SJCRH30 (cell line): ENCODE measurements around the gene SLC6A9. TPM values are rescaled to one million over a fixed set of nuclear protein-coding genes. Genes with fewer than 3 reads are reported as not detected.
A peak's percentile ranks its signal among the peaks of the same experiment; 100 is the strongest.

Experiments used
- DNase-seq, 2 experiments: peaks; one replicate each; pipeline ENCODE4 v3.0.0-alpha.2; 2015 to 2020
- H3K27ac ChIP-seq: fragments of 250-450 bp; sonication (Bioruptor Pico); 2 replicates; pipeline ENCODE4 v1.5.1; 2020; ENCODE audit warnings: mild to moderate bottlenecking, moderate library complexity
- H3K27me3 ChIP-seq: fragments of 250-450 bp; sonication (Bioruptor Pico); 2 replicates; pipeline ENCODE4 v1.5.1; 2020; ENCODE audit warnings: mild to moderate bottlenecking, moderate library complexity
- H3K36me3 ChIP-seq: fragments of 250-450 bp; sonication (Bioruptor Pico); 2 replicates; pipeline ENCODE4 v1.5.1; 2020; ENCODE audit warnings: mild to moderate bottlenecking, moderate library complexity
- H3K4me1 ChIP-seq: fragments of 250-450 bp; sonication (Bioruptor Pico); 2 replicates; pipeline ENCODE4 v1.5.1; 2020; ENCODE audit warnings: mild to moderate bottlenecking, moderate library complexity
- H3K4me3 ChIP-seq: fragments of 250-450 bp; sonication (Bioruptor Pico); 2 replicates; pipeline ENCODE4 v1.5.1; 2020; ENCODE audit warnings: mild to moderate bottlenecking, moderate library complexity
- H3K9me3 ChIP-seq: fragments of 250-450 bp; sonication (Bioruptor Pico); replicated peaks from 2 replicates; pipeline ENCODE4 v1.5.1; 2020; ENCODE audit warnings: mild to moderate bottlenecking, moderate library complexity
- total RNA-seq: library from RNA; depleted of rRNA; stranded (reverse); fragments of >200 nt; shearing (Covaris generic); gene quantifications from 2 replicates; pipeline ENCODE4 v1.2.3, GENCODE V29; 2014

The SLC6A9 gene
- total RNA-seq, 1 experiment from 2014 or later: 0.51 TPM

- no peak for DNase-seq
- Histone ChIP-seq H3K27me3 (no peaks in the 10 kb centered on the region), H3K36me3 (no peaks in the 10 kb centered on the region), H3K4me1 (no peaks in the 10 kb centered on the region), H3K9me3 (no peaks in the 10 kb centered on the region), H3K4me3 (no peak overlapping the region), H3K27ac (no peak overlapping the region)
Measured at GRCh38 chr1:44012404-44012803, 18.9 kb downstream of the SLC6A9 start.

GRCh38 chr1:44010935-44011471 lies 20.3 kb downstream of the SLC6A9 start:
- H3K9me3 ChIP-seq: no peaks in the 10 kb centered on the region
- no peak overlapping the region for H3K27ac ChIP-seq
- H3K4me3 ChIP-seq: no peak overlapping the region
- H3K27me3 ChIP-seq: no peaks in the 10 kb centered on the region
- no peaks in the 10 kb centered on the region for H3K4me1 ChIP-seq
- no peak for DNase-seq
- no peaks in the 10 kb centered on the region for H3K36me3 ChIP-seq

- no peaks in the 10 kb centered on the region for H3K36me3 ChIP-seq
- H3K4me1 ChIP-seq: no peaks in the 10 kb centered on the region
- no peak overlapping the region for H3K27ac ChIP-seq
- H3K4me3 ChIP-seq: no peak overlapping the region
- no peak for DNase-seq
- H3K9me3 ChIP-seq: no peaks in the 10 kb centered on the region
- no peaks in the 10 kb centered on the region for H3K27me3 ChIP-seq
Measured at GRCh38 chr1:44008259-44008658, 23.0 kb downstream of the SLC6A9 start.

- no peak overlapping the region for H3K4me3 ChIP-seq
- no peaks in the 10 kb centered on the region for H3K36me3 ChIP-seq
- no peaks in the 10 kb centered on the region for H3K27me3 ChIP-seq
- peaks cover under 1% of the 10 kb centered on the region for H3K4me1 ChIP-seq
- H3K9me3 ChIP-seq: no peaks in the 10 kb centered on the region
- DNase-seq: no peak
- H3K27ac ChIP-seq: no peak overlapping the region
Measured at GRCh38 chr1:44002606-44003157, 28.6 kb downstream of the SLC6A9 start.

GRCh38 chr1:44002165-44002564 lies 29.1 kb downstream of the SLC6A9 start:
- H3K27ac ChIP-seq: no peak overlapping the region
- H3K4me1 ChIP-seq: peaks cover 6% of the 10 kb centered on the region
- DNase-seq: no peak
- no peaks in the 10 kb centered on the region for H3K9me3 ChIP-seq
- no peaks in the 10 kb centered on the region for H3K27me3 ChIP-seq
- no peak overlapping the region for H3K4me3 ChIP-seq
- H3K36me3 ChIP-seq: no peaks in the 10 kb centered on the region

GRCh38 chr1:44000122-44000665 lies 31.1 kb downstream of the SLC6A9 start:
- no peak overlapping the region for H3K27ac ChIP-seq
- DNase-seq: no peak
- H3K27me3 ChIP-seq: no peaks in the 10 kb centered on the region
- peaks cover 9% of the 10 kb centered on the region for H3K4me1 ChIP-seq
- H3K9me3 ChIP-seq: no peaks in the 10 kb centered on the region
- no peak overlapping the region for H3K4me3 ChIP-seq
- no peaks in the 10 kb centered on the region for H3K36me3 ChIP-seq

GRCh38 chr1:43999455-43999854 lies 31.8 kb downstream of the SLC6A9 start:
- no peak overlapping the region for H3K27ac ChIP-seq
- no peak for DNase-seq
- peaks cover 9% of the 10 kb centered on the region for H3K4me1 ChIP-seq
- no peak overlapping the region for H3K4me3 ChIP-seq
- H3K36me3 ChIP-seq: no peaks in the 10 kb centered on the region
- no peaks in the 10 kb centered on the region for H3K27me3 ChIP-seq
- H3K9me3 ChIP-seq: no peaks in the 10 kb centered on the region

- DNase-seq: no peak
- Histone ChIP-seq H3K27ac (no peak overlapping the region), H3K27me3 (no peaks in the 10 kb centered on the region), H3K9me3 (no peaks in the 10 kb centered on the region), H3K36me3 (no peaks in the 10 kb centered on the region), H3K4me3 (no peak overlapping the region), H3K4me1 (peaks cover 9% of the 10 kb centered on the region)
Measured at GRCh38 chr1:43998000-43998378, 33.3 kb downstream of the SLC6A9 start.

GRCh38 chr1:43997295-43997999 lies 33.8 kb downstream of the SLC6A9 start:
- H3K36me3 ChIP-seq: no peaks in the 10 kb centered on the region
- no peak overlapping the region for H3K27ac ChIP-seq
- no peaks in the 10 kb centered on the region for H3K9me3 ChIP-seq
- peak overlapping the region; percentile 5; the same call in 1 of the 2 replicates for H3K4me3 ChIP-seq
- DNase-seq: peak; percentile 37 to 56
- peaks cover 9% of the 10 kb centered on the region for H3K4me1 ChIP-seq
- no peaks in the 10 kb centered on the region for H3K27me3 ChIP-seq

- Histone ChIP-seq H3K9me3 (no peaks in the 10 kb centered on the region), H3K4me3 (no peak overlapping the region), H3K27ac (no peak overlapping the region), H3K4me1 (peaks cover 9% of the 10 kb centered on the region), H3K36me3 (no peaks in the 10 kb centered on the region), H3K27me3 (no peaks in the 10 kb centered on the region)
- no peak for DNase-seq
Measured at GRCh38 chr1:43996733-43997115, 34.5 kb downstream of the SLC6A9 start.

- H3K27ac ChIP-seq: no peak overlapping the region
Measured at GRCh38 chr1:43995984-43996732, 35.1 kb downstream of the SLC6A9 start.

GRCh38 chr1:43994794-43995790 lies 36.2 kb downstream of the SLC6A9 start:
- Histone ChIP-seq H3K4me1 (peaks cover 9% of the 10 kb centered on the region), H3K27ac (no peak overlapping the region), H3K4me3 (no peak overlapping the region), H3K27me3 (no peaks in the 10 kb centered on the region), H3K9me3 (no peaks in the 10 kb centered on the region), H3K36me3 (no peaks in the 10 kb centered on the region)
- DNase-seq: peak; percentile 55 to 60

More at GRCh38 chr1:43995984-43996732, 35.1 kb downstream of the SLC6A9 start:
- peaks cover 9% of the 10 kb centered on the region for H3K4me1 ChIP-seq
- no peaks in the 10 kb centered on the region for H3K36me3 ChIP-seq
- H3K4me3 ChIP-seq: no peak overlapping the region
- H3K27me3 ChIP-seq: no peaks in the 10 kb centered on the region
- no peak for DNase-seq
- H3K9me3 ChIP-seq: no peaks in the 10 kb centered on the region

- Histone ChIP-seq H3K27me3 (no peaks in the 10 kb centered on the region), H3K27ac (no peak overlapping the region), H3K36me3 (no peaks in the 10 kb centered on the region), H3K4me3 (no peak overlapping the region), H3K4me1 (peaks cover 9% of the 10 kb centered on the region), H3K9me3 (no peaks in the 10 kb centered on the region)
- DNase-seq: no peak
Measured at GRCh38 chr1:43994071-43994470, 37.2 kb downstream of the SLC6A9 start.
